Left ventricle myocardium inferior (tissue), 1 donor: ENCODE measurements around the gene ZNF524. TPM values are rescaled to one million over a fixed set of nuclear protein-coding genes. Genes with fewer than 3 reads are reported as not detected.

Experiments used
- DNase-seq: peaks from one replicate; pipeline ENCODE4 v3.0.0-alpha.2; 2020
- H3K27ac ChIP-seq: fragments of 200-600 bp; replicated peaks from 2 replicates; pipeline ENCODE4 v1.8.0; 2021
- H3K27me3 ChIP-seq: fragments of 200-600 bp; 2 replicates; pipeline ENCODE4 v1.8.0; 2021; ENCODE audit warnings: low read depth
- H3K36me3 ChIP-seq: fragments of 200-600 bp; 2 replicates; pipeline ENCODE4 v1.8.0; 2021
- H3K4me1 ChIP-seq: fragments of 200-600 bp; 2 replicates; pipeline ENCODE4 v1.8.0; 2021
- H3K4me3 ChIP-seq: fragments of 200-600 bp; 2 replicates; pipeline ENCODE4 v1.8.0; 2021; ENCODE audit warnings: mild to moderate bottlenecking, moderate library complexity
- H3K9me3 ChIP-seq: fragments of 200-600 bp; replicated peaks from 2 replicates; pipeline ENCODE4 v1.8.0; 2021
- CTCF ChIP-seq: fragments of 200-600 bp; IDR thresholded peaks from 2 replicates; pipeline ENCODE4 v1.8.0; 2021; ENCODE audit warnings: antibody characterized with exemption, mild to moderate bottlenecking, borderline replicate concordance
- intact Hi-C: fragments of 100-400 bp; cut with micrococcal nuclease; formaldehyde crosslinking; loops from one replicate; pipeline ENCODE4 v1.11.0; 2022
- total RNA-seq: library from RNA; stranded (reverse); fragmentation: NEBNext Ultra II Directional; extraction: Animal tissue kit (Norgen Biotek cat#: 25700); gene quantifications from one replicate; pipeline ENCODE4 v1.2.1, GENCODE V29; 2021
- donor health status: DM: no; HTN: yes; CAD: no; lungs with severe emphysema.

ZNF524 gene
- total RNA-seq, 1 donor from 2014 or later: 15.6 TPM

GRCh38 chr19:55611300-55611982 is 11.4 kb downstream of the ZNF524 start:
- Histone ChIP-seq H3K9me3 (no peaks in the 10 kb centered on the region), H3K4me1 (peaks cover 51% of the 10 kb centered on the region), H3K36me3 (peaks cover 44% of the 10 kb centered on the region), H3K27ac (peak overlapping the region; percentile 88), H3K27me3 (no peaks in the 10 kb centered on the region), H3K4me3 (peak overlapping the region; percentile 25)
- intact Hi-C loops: no loop called here
- TF ChIP-seq CTCF: no peak
- DNase-seq: no peak

GRCh38 chr19:55611983-55612645 is 12.0 kb downstream of the ZNF524 start:
- Histone ChIP-seq H3K36me3 (peaks cover 51% of the 10 kb centered on the region), H3K4me1 (peaks cover 45% of the 10 kb centered on the region), H3K27me3 (no peaks in the 10 kb centered on the region), H3K4me3 (peak overlapping the region; percentile 25), H3K9me3 (no peaks in the 10 kb centered on the region), H3K27ac (peak overlapping the region; percentile 88)
- no peak for DNase-seq
- intact Hi-C loops: no loop called here
- TF ChIP-seq CTCF: no peak

GRCh38 chr19:55613396-55613795 is 13.3 kb downstream of the ZNF524 start:
- no peak for DNase-seq
- H3K36me3 ChIP-seq: peaks cover 60% of the 10 kb centered on the region
- H3K27ac ChIP-seq: peak overlapping the region; percentile 88
- TF ChIP-seq CTCF: no peak
- H3K27me3 ChIP-seq: no peaks in the 10 kb centered on the region
- H3K4me1 ChIP-seq: peaks cover 33% of the 10 kb centered on the region
- no peak overlapping the region for H3K4me3 ChIP-seq
- intact Hi-C loops: no loop called here
- H3K9me3 ChIP-seq: no peaks in the 10 kb centered on the region

GRCh38 chr19:55613930-55614710 is 14.0 kb downstream of the ZNF524 start:
- peaks cover 30% of the 10 kb centered on the region for H3K4me1 ChIP-seq
- peaks cover 57% of the 10 kb centered on the region for H3K36me3 ChIP-seq
- H3K27me3 ChIP-seq: no peaks in the 10 kb centered on the region
- intact Hi-C loops: no loop called here
- no peak for TF ChIP-seq CTCF
- H3K27ac ChIP-seq: no peak overlapping the region
- H3K4me3 ChIP-seq: no peak overlapping the region
- H3K9me3 ChIP-seq: no peaks in the 10 kb centered on the region
- DNase-seq: no peak

- no peak for DNase-seq
- TF ChIP-seq CTCF: no peak
- Histone ChIP-seq H3K9me3 (no peaks in the 10 kb centered on the region), H3K27me3 (no peaks in the 10 kb centered on the region), H3K27ac (no peak overlapping the region), H3K4me3 (no peak overlapping the region), H3K4me1 (peaks cover 30% of the 10 kb centered on the region), H3K36me3 (peaks cover 49% of the 10 kb centered on the region)
- intact Hi-C loops: no loop called here
Observed at GRCh38 chr19:55614711-55615542, 14.8 kb downstream of the ZNF524 start.
